Adrenal gland (tissue), 12 donors: ENCODE results near the gene SLC25A47. TPM values are rescaled to one million over a fixed set of nuclear protein-coding genes. Genes with fewer than 3 reads are reported as not detected.

ENCODE experiments used
- DNase-seq, 7 donors: peaks; one replicate each; pipeline ENCODE4 v3.0.0-alpha.2; 2019 to 2020
- H3K27ac ChIP-seq, 5 donors: fragments of 200-600 bp; sonication (generic) in 4 of 5; 1 replicate in 3 of 5; 2 replicates in 2 of 5; pipeline versions ENCODE4 v1.5.1 to v1.8.0; 2016 to 2020; ENCODE audit warnings: mild to moderate bottlenecking in 1 of 5
- H3K27me3 ChIP-seq: fragments of 200-600 bp; 2 replicates; pipeline ENCODE4 v1.8.0; 2021
- H3K36me3 ChIP-seq, 2 donors: fragments of 200-600 bp; replicated peaks in 1 of 2; 1 replicate in 1 of 2; 2 replicates in 1 of 2; pipeline versions ENCODE4 v1.5.1 to v1.8.0; 2018 to 2022
- H3K4me1 ChIP-seq, 2 donors: fragments of 200-600 bp; replicated peaks in 1 of 2; 1 replicate in 1 of 2; 2 replicates in 1 of 2; pipeline versions ENCODE4 v1.5.1 to v1.8.0; 2018 to 2021
- H3K4me3 ChIP-seq, 4 donors: fragments of 200-600 bp; sonication (generic) in 3 of 4; one replicate each; pipeline ENCODE4 v1.5.1; 2016 to 2018
- H3K9me3 ChIP-seq, 3 donors: fragments of 200-600 bp; sonication (generic) in 1 of 3; replicated peaks in 1 of 3; 1 replicate in 2 of 3; 2 replicates in 1 of 3; pipeline versions ENCODE4 v1.5.1 to v1.8.0; 2016 to 2021
- POLR2A ChIP-seq, 2 donors: fragments of 450-650 bp; IDR thresholded peaks; one replicate each; pipeline ENCODE4 v1.6.1; 2017; ENCODE audit warnings: antibody characterized with exemption in 2 of 2, mild to moderate bottlenecking in 2 of 2, moderate library complexity in 1 of 2
- WGBS, 4 donors: extraction: QIAGEN DNeasy Blood & Tissue Kit in 2 of 4; methylation state at CpG; one replicate each; pipeline versions ENCODE4 v1.1.5 to v1.1.7; 2013 to 2017; 5-methylcytosine and 5-hydroxymethylcytosine counted together
- intact Hi-C, 2 donors: fragments of 100-400 bp; cut with DNase I; formaldehyde crosslinking; loops; one replicate each; pipeline versions ENCODE4 v1.14.1 to v1.15.0; 2022 to 2023
- microRNA counts, 2 donors: library from miRNA; unstranded; fragments of <30 nt; microRNA quantifications; one replicate each; lab custom pipeline; 2016
- microRNA-seq, 3 donors: library from miRNA; unstranded; fragments of <30 nt; microRNA quantifications; one replicate each; pipeline ENCODE4, GENCODE V29; 2017 to 2020
- polyA plus RNA-seq, 3 donors: library from polyadenylated mRNA; stranded (reverse); fragments of 200-250 nt in 2 of 3; fragments of 350-450 nt in 1 of 3; fragmentation: Illumina TruSeq in 1 of 3; extraction: RNeasy Lipid Tissue Mini Kit (QIAGEN cat#74804) in 1 of 3; gene quantifications; one replicate each; pipeline ENCODE4 v1.2.3, GENCODE V29; 2013 to 2014
- small RNA-seq, 2 donors: library from RNA; depleted of rRNA; stranded (forward); fragments of <200 nt; gene quantifications; one replicate each; pipeline ENCODE3, GENCODE V24; 2016
- total RNA-seq, 9 donors: library from RNA; depleted of rRNA in 4 of 9; stranded (reverse); fragments of >200 nt in 4 of 9; fragments of 120-200 nt in 1 of 9; fragmentation: NEBNext Ultra II Directional in 1 of 9; extraction: Animal tissue kit (Norgen Biotek cat#: 25700) in 1 of 9; gene quantifications; one replicate each; pipeline versions ENCODE4 v1.1.0 to v1.2.4, GENCODE V29; 2013 to 2023
- TF ChIP-seq, protein P1 (sequence below), 6 experiments: fragments of 450-650 bp in 4 of 6; fragments of 200-600 bp in 2 of 6; sonication (generic) in 1 of 6; IDR thresholded peaks; 1 replicate in 5 of 6; 2 replicates in 1 of 6; pipeline versions ENCODE4 v1.5.1 to v1.8.0; 2016 to 2021; ENCODE audit warnings: antibody characterized with exemption in 6 of 6, mild to moderate bottlenecking in 2 of 6, moderate library complexity in 1 of 6
- donor health status: healthy with polysubstance abuse.
- donor health status: Bipolar disorder and iron deficiency.
- donor health status: DM: yes; HTN: yes; CAD: no.
- donor health status: DM: no; HTN: no; CAD: no.
- donor health status: DM: no; HTN: no; CAD: no.
- donor health status: DM: yes; HTN: yes; CAD: no.

SLC25A47 gene
- total and polyA plus RNA-seq, 12 donors, result 0.07 to 0.28 (median 0.14) TPM; not detected in 9

DNA sequence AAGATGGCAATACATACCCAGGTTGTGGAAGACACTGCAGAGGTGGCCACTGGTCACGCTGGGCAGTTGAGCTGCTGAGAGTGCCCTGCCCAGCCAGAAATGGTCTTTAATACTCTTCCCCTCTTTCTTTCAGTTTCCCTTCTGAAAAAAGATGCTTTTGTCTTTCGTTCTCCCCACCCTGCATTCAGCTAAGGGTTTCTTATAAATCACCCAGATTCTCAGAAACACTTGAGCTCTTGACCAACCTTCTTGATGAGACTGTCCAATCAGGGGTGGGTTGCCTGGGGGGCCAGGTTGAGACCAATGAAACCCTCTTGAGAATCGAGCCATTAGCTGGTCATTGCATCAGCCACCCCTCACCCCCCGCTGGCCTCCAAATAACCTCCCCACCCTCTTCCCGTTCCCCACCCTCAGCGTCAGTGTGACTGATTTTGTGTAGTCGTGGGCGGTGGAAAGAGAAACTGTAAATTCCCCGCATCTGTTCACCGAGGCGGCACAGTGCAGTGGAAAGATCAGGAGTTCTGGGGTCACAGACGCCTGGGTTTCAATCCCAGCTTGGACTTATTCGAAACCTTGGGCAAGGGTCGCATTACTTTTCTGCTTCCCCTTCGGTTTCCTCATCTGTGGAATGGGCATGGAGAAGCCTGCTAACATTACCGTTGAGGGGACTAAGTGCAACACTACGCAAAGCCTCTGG is 52.3 kb downstream of the SLC25A47 start:
- H3K36me3 ChIP-seq, result no peaks in the 10 kb centered on the region
- H3K27ac ChIP-seq, result peak overlapping the region; percentile 69 to 98 (median 95)
- H3K4me1 ChIP-seq, result peaks cover 7 to 26% of the 10 kb centered on the region in 2 donors
- H3K27me3 ChIP-seq, result no peaks in the 10 kb centered on the region
- WGBS, 4 donors, result 4 to 7% (median 5%) methylated on average over 16 to 17 of the region's 17 CpGs
- no peaks in the 10 kb centered on the region for H3K9me3 ChIP-seq
- DNase-seq, result peak; percentile 61 to 94 (median 86)
- peak overlapping the region in 3 of 4 donors; percentile 32 to 71 (median 42) for H3K4me3 ChIP-seq
- peak in 1 of 2 donors; percentile 24 for TF ChIP-seq POLR2A (IDR thresholded peaks at IDR 0.05)
- TF ChIP-seq, protein P1, sequence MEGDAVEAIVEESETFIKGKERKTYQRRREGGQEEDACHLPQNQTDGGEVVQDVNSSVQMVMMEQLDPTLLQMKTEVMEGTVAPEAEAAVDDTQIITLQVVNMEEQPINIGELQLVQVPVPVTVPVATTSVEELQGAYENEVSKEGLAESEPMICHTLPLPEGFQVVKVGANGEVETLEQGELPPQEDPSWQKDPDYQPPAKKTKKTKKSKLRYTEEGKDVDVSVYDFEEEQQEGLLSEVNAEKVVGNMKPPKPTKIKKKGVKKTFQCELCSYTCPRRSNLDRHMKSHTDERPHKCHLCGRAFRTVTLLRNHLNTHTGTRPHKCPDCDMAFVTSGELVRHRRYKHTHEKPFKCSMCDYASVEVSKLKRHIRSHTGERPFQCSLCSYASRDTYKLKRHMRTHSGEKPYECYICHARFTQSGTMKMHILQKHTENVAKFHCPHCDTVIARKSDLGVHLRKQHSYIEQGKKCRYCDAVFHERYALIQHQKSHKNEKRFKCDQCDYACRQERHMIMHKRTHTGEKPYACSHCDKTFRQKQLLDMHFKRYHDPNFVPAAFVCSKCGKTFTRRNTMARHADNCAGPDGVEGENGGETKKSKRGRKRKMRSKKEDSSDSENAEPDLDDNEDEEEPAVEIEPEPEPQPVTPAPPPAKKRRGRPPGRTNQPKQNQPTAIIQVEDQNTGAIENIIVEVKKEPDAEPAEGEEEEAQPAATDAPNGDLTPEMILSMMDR (IDR thresholded peaks at IDR 0.05), result no peak
- intact Hi-C loops, result loop anchor here in 1 of 2 donors (10.0 kb wide), 1 partner anchor 71 kb away; the partner anchor contains the start of gene SLC25A29

DNA sequence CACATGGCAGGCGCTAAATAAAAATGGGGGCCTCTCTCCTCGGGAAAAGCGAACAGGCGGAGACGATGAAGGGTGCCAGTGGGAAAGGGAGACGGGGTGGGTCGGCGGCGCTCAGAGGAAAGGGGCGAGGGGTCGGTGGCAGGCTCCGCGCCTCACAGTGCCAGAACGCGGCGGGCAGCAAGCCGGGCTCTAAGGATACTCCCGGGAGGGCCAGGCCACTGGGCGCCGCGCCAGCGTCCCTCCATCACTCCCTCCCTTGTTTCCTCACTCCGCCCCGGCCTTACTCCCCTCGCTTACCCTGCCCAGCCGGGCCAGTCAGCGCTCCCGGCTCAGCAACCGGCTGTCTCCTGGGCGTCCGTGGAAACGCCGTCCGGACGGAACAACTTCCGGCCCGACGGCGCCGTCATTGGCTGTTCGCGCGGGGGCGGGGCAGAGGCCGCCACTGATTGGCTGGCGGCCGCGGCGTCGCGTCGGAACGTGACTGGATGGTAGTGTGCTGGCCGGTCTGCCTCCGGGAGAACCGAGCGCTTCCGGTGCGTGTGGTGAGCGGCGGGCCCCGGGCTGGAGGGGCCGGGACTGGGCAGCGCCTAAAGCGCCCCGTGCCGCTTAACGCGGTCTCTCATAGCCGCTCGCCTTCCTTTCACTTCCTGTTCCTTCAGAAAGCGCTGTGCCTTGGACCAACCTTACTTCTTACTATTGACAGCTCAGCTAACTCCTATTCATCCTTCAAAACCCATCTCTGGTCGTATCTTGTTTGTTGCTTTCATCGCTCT is 53.0 kb downstream of the SLC25A47 start, which contains the start of gene WDR25:
Gene WDR25, plus strand, starts transcription at position 523 of the 773 bp plus-strand sequence.
- Histone ChIP-seq H3K27me3 (no peaks in the 10 kb centered on the region), H3K27ac (peak within 1 kb of the TSS; percentile 69 to 98 (median 95)), H3K4me3 (peak within 1 kb of the TSS in 3 of 4 donors; percentile 42 to 79 (median 71)), H3K36me3 (no peaks in the 10 kb centered on the region), H3K4me1 (peaks cover 7 to 26% of the 10 kb centered on the region in 2 donors), H3K9me3 (no peaks in the 10 kb centered on the region)
- intact Hi-C loops, result loop anchor here in 1 of 2 donors (10.0 kb wide), 1 partner anchor 71 kb away; the partner anchor contains the start of gene SLC25A29
- 0 to 1% (median 0%) methylated on average over 21 to 74 of the region's 74 CpGs for WGBS, 4 donors
- peak; percentile 18 to 80 for TF ChIP-seq POLR2A (IDR thresholded peaks at IDR 0.05)
- TF ChIP-seq, protein P1 (IDR thresholded peaks at IDR 0.05), result peak in 1 of 6 experiments; percentile 19
- DNase-seq, result peak; percentile 94 to 98 (median 97)

DNA sequence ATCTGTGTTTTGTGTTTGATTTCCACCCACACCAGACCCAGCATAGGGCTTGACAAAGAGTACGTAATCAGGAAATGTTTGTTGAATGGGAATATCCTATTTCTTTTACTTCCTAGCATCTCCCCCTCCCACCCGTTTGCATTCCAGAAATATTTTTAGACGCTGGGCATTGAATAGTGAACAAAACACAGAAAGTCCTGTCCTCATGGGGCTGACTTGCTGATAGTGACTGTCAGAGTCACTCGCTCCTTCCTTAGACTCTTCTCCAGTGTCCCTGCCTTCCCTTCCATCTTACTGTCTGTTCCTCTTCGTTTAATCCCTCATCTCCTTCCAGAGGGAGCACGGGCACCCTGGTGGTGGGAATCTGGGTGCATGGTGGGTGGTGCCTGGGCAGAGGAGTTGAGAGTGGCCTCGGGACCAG is 53.6 kb downstream of the SLC25A47 start:
- Histone ChIP-seq H3K4me3 (peak overlapping the region in 2 of 4 donors; percentile 71 to 79), H3K4me1 (peaks cover 7 to 26% of the 10 kb centered on the region in 2 donors), H3K27me3 (no peaks in the 10 kb centered on the region), H3K36me3 (no peaks in the 10 kb centered on the region), H3K27ac (peak overlapping the region; percentile 51 to 95 (median 86)), H3K9me3 (no peaks in the 10 kb centered on the region)
- TF ChIP-seq, protein P1 (IDR thresholded peaks at IDR 0.05), result peak in 2 of 6 experiments; percentile 11 to 24
- no peak for TF ChIP-seq POLR2A (IDR thresholded peaks at IDR 0.05)
- DNase-seq, result peak in 1 of 7 donors; percentile 31
- 22 to 27% (median 24%) methylated on average over 7 of the region's 7 CpGs for WGBS, 4 donors
- intact Hi-C loops, result loop anchor here in 1 of 2 donors (10.0 kb wide), 1 partner anchor 72 kb away; the partner anchor contains the start of gene SLC25A29

MicroRNAs within 50 kb of the gene (microRNA counts, 767-probe panel; counts per million panel counts)
- 0 counts per million in 2 donors for microRNA hsa-miR-345-5p (lab: Ali Mortazavi, UCI)

Small RNAs within 50 kb of the gene (microRNA-seq; reads per million reads assigned to microRNA genes)
- gene MIR345 (153 to 404 (median 175) reads per million in 3 donors), gene MIR6764 (0 to 0.45 (median 0) reads per million in 3 donors)

Small RNAs within 50 kb of the gene (small RNA-seq; reads per million reads assigned to genes)
- gene AL157871.3 (0 reads per million in 2 donors), gene MIR345 (25.7 to 33.0 reads per million in 2 donors), gene RN7SL523P (0 to 0.08 reads per million in 2 donors)

Other genes starting within 250 kb of the SLC25A47 start
- under 1 TPM in 7 of 9 donors, not detected in 2; 0.06 to 0.69 (median 0.20) TPM for gene DEGS2, start 163.7 kb upstream of the SLC25A47 start, total RNA-seq
- gene DEGS2, start 163.7 kb upstream of the SLC25A47 start, polyA plus RNA-seq, result under 1 TPM in 2 of 3 donors, not detected in 1; 0.32 to 0.47 TPM
- 10 to 100 TPM; 40.0 to 79.7 (median 53.7) TPM for gene YY1, start 84.2 kb upstream of the SLC25A47 start, total RNA-seq
- gene YY1, start 84.2 kb upstream of the SLC25A47 start, polyA plus RNA-seq, result 10 to 100 TPM; 20.1 to 57.3 (median 32.7) TPM
- gene SLC25A29, start 16.9 kb upstream of the SLC25A47 start, total RNA-seq, result 100 to 1,000 TPM in 2 of 9 donors, 10 to 100 TPM in 7; 31.2 to 118 (median 86.4) TPM
- gene SLC25A29, start 16.9 kb upstream of the SLC25A47 start, polyA plus RNA-seq, result 100 to 1,000 TPM in 2 of 3 donors, 1 to 10 TPM in 1; 9.0 to 277 (median 150) TPM
- gene WDR25, start 53.1 kb downstream of the SLC25A47 start, total RNA-seq, result 10 to 100 TPM in 8 of 9 donors, 1 to 10 TPM in 1; 6.1 to 22.0 (median 15.0) TPM
- gene WDR25, start 53.1 kb downstream of the SLC25A47 start, polyA plus RNA-seq, result 10 to 100 TPM in 2 of 3 donors, 1 to 10 TPM in 1; 7.4 to 12.7 (median 10.5) TPM